GM19395 (cell line): ENCODE results near the gene CCDC197.

Experiments
- ATAC-seq: cut with Tn5 transposase; IDR thresholded peaks from one replicate; pipeline ENCODE4 v1.9.1; 2021; ENCODE audit warnings: mild to moderate bottlenecking, moderate library complexity; ENCODE audit not compliant: unreplicated experiment

The CCDC197 gene

GRCh38 chr14:94054401-94054800, 57.3 kb downstream of the CCDC197 start:
- no peak for ATAC-seq

GRCh38 chr14:94054936-94055335, 57.8 kb downstream of the CCDC197 start:
- ATAC-seq = no peak

- ATAC-seq = peak; percentile 82
Observed at GRCh38 chr14:94056579-94057308, 59.6 kb downstream of the CCDC197 start.

DNA sequence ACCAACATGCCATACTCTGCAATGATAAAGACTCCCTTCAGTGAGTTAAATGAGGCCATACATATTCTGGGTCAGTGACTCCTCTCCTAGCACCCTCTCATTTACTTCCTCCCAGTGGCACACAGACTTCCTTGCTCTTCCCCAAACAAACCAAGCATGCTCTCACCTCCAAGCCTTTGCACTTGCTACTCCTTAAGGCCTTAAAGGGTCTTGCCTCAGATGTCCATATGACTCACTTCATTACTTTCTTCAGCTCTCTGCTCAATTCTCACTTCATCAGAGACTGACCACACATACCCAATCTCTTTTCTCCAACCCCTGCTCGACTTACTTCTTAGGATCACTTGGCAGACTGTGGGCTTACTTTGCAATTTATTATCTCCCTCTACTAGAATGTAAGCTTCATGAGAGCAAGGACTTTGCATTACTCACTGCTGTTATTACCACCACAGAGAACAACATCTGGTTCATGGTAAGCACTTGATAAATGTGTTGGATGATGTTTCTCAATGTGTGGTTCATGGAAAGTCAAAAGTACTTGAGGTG, 61.1 kb downstream of the CCDC197 start:
- no peak for ATAC-seq
